Measurements from ENCODE around the gene NEK6. TPM values are rescaled to one million over a fixed set of nuclear protein-coding genes. Genes with fewer than 3 reads are reported as not detected.

The NEK6 gene
- total and polyA plus RNA-seq, 5 donors from 2014 or later, result 3.5 to 17.0 (median 3.7) TPM

DNA sequence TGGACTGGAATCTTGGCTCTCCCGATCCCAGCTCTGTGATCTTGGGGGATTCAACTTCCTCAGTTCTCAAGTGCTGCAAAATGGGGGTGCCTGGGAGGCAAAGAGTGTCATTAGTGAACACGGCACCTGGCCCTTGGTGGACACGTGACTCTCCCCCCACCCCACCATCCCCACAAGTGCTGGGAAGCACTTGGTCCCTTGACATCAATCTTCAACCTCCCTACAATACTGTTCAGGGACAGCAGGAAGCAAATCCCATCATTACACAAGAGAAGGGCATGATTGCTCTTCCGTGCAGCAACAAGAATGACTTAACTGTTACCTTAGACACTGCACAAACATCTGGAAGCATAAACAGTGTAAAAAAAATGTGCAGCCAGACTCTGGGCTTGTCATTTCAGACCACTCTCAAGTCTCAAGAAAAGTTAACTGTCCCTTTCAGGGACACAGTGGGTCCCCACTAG, 96.1 kb downstream of the NEK6 start:
- Mint-ChIP-seq H3K36me3 (peaks cover 45% of the 10 kb centered on the region), H3K4me1 (peaks cover 0 to 24% (median 16%) of the 10 kb centered on the region in 4 donors), H3K4me3 (no peak overlapping the region), H3K27me3 (no peaks in the 10 kb centered on the region), H3K9me3 (no peaks in the 10 kb centered on the region), H3K27ac (no peak overlapping the region)
- H3K4me1 ChIP-seq (ENCODE audit: control insufficient read depth, insufficient read depth, low read length, poor library complexity, severe bottlenecking), result peaks cover 7% of the 10 kb centered on the region
- DNase-seq, result no peak
- no peak overlapping the region for H3K4me3 ChIP-seq (ENCODE audit: low read depth, low read length)
- H3K27me3 ChIP-seq (ENCODE audit: control insufficient read depth, insufficient read depth, low read length), result no peaks in the 10 kb centered on the region
- ATAC-seq (ENCODE audit: low read depth in 2 of 2), result no peak
- no peaks in the 10 kb centered on the region for H3K9me3 ChIP-seq (ENCODE audit: control insufficient read depth in 2 of 2, low read length in 2 of 2)
- H3K27ac ChIP-seq (ENCODE audit: insufficient read depth, low read length, poor library complexity, severe bottlenecking), result no peak overlapping the region
- peaks cover 73% of the 10 kb centered on the region for H3K36me3 ChIP-seq (ENCODE audit: control insufficient read depth, insufficient read depth, low read length)

DNA sequence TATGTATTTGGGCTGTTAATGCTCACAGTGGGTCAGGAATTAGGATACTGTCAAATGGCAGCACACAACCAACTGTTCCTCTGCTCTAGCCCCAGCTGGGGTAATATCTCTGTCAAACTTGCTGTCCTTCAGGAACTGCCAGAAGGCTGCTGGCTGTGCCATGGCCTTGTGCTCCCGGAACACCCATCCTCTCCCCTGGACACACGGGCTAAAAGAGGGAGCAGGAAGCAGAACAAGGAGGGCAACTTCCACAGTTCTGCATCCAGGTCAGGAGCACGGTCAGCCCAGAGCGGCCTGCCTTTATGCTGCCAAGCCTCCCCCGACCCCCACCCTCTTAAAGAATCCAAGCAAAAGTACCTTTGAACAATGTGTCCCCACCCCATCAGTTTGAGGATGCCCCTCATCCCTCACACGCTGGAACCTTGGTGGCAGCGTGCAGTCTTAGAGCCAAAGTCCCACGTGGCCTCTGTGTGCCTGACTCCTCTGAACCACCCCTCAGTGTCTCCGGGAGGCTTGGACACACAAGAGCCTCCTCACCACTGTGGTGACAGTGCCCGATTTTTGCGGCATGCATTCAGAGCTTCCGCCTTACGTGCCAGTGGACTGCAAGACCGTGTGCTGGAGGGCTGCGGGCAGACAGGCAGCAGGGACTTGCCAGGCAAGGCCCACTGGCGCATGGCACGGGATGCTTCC, 96.7 kb downstream of the NEK6 start:
- DNase-seq, result no peak
- no peak overlapping the region for H3K4me3 ChIP-seq (ENCODE audit: low read depth, low read length)
- no peaks in the 10 kb centered on the region for H3K9me3 Mint-ChIP-seq
- peaks cover 45% of the 10 kb centered on the region for H3K36me3 Mint-ChIP-seq
- H3K36me3 ChIP-seq (ENCODE audit: control insufficient read depth, insufficient read depth, low read length), result peaks cover 67% of the 10 kb centered on the region
- no peak for ATAC-seq (ENCODE audit: low read depth in 2 of 2)
- no peaks in the 10 kb centered on the region for H3K27me3 Mint-ChIP-seq
- no peak overlapping the region for H3K4me3 Mint-ChIP-seq
- H3K27ac ChIP-seq (ENCODE audit: insufficient read depth, low read length, poor library complexity, severe bottlenecking), result no peak overlapping the region
- H3K27ac Mint-ChIP-seq, result no peak overlapping the region
- no peaks in the 10 kb centered on the region for H3K9me3 ChIP-seq (ENCODE audit: control insufficient read depth in 2 of 2, low read length in 2 of 2)
- no peaks in the 10 kb centered on the region for H3K27me3 ChIP-seq (ENCODE audit: control insufficient read depth, insufficient read depth, low read length)
- peaks cover 7% of the 10 kb centered on the region for H3K4me1 ChIP-seq (ENCODE audit: control insufficient read depth, insufficient read depth, low read length, poor library complexity, severe bottlenecking)
- peaks cover 0 to 29% (median 18%) of the 10 kb centered on the region in 4 donors for H3K4me1 Mint-ChIP-seq

DNA sequence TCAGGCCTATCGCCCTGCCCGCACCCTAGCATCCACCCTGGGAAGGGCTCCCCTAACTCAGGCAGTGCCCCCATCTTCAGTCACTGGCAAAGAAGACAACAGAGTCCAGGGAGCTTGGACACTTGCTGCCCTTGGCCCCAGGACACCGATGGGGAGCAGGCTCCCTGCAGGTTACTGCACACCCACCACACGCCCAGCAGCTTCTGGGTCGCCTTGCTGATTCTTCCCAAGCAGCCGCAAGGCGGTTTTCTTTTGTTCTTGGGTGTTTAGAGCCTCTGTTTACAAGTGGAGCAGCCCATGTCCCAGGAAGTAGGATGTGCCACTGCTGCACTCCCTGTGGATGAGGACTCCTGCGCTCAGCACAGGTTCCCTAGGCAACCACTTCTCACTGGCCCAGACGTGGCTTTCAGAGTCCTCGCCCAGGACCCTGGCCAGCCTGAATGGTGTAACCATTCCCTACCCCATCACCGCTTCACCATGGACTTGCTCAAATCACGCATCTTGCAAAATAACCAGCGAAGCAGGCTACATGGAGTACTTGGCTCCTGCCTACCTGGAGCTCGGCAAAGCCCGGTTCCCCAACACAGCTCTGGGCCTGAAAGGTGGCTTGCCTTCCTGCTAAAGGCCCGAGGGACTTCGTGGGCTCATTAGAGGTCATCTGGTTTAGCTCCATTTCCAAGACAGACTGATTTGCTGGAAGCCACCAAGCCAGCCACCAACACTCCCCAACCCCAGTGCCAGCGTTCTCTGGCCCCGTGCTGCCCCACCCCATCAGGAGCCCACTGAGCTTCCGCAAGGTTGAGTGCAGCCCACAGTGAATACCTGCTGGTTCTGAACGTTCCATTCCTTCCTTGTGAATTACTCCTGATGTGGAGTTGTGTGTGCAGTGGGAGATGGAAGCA, 97.5 kb downstream of the NEK6 start:
- H3K27me3 Mint-ChIP-seq, result no peaks in the 10 kb centered on the region
- H3K36me3 Mint-ChIP-seq, result peaks cover 45% of the 10 kb centered on the region
- H3K9me3 ChIP-seq (ENCODE audit: control insufficient read depth in 2 of 2, low read length in 2 of 2), result no peaks in the 10 kb centered on the region
- no peak for DNase-seq
- no peak overlapping the region for H3K4me3 Mint-ChIP-seq
- no peaks in the 10 kb centered on the region for H3K9me3 Mint-ChIP-seq
- no peak overlapping the region for H3K27ac Mint-ChIP-seq
- peaks cover 60% of the 10 kb centered on the region for H3K36me3 ChIP-seq (ENCODE audit: control insufficient read depth, insufficient read depth, low read length)
- H3K4me1 ChIP-seq (ENCODE audit: control insufficient read depth, insufficient read depth, low read length, poor library complexity, severe bottlenecking), result peaks cover 7% of the 10 kb centered on the region
- H3K27me3 ChIP-seq (ENCODE audit: control insufficient read depth, insufficient read depth, low read length), result no peaks in the 10 kb centered on the region
- no peak overlapping the region for H3K27ac ChIP-seq (ENCODE audit: insufficient read depth, low read length, poor library complexity, severe bottlenecking)
- no peak for ATAC-seq (ENCODE audit: low read depth in 2 of 2)
- H3K4me1 Mint-ChIP-seq, result peaks cover 5 to 35% (median 24%) of the 10 kb centered on the region in 4 donors
- H3K4me3 ChIP-seq (ENCODE audit: low read depth, low read length), result no peak overlapping the region

DNA sequence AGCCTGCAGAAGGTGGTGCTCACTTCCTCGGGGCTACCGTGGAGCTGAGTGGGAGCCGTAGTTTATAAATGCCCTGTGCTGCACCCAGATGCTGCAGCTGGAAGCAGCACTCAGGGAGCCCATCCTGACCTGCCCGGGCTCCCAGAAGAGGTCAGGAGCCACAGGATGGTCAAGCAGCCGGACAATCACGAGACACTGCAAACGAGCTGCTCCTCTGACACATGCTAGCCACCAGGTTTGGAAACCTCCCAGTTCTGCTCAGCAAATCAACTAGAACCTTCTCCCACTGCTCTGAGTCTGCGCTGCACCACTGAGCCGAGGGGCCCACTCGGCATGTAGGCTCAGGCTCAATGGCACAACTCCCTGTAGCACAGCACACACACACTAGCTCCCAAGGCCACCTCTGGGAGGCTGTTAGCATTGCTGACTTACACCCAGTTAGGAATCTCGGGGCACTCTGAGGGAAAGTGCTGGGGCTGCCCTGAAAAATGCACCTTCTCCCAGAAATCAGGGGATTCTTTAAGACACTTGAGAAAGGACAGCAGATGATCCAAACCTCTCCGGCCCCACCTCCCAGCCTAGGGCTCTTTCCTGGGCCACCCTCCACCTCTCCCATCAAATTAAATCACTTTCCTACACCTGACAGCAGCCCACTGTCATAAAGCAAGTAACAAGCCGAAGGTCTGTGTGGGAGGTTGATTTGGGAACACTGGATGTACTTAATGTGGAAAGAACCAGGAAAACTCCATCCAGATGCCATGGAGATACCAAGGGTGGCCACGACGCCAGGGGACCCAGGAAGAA, 98.4 kb downstream of the NEK6 start:
- Histone ChIP-seq H3K27me3 (ENCODE audit: control insufficient read depth, insufficient read depth, low read length) (no peaks in the 10 kb centered on the region), H3K4me3 (ENCODE audit: low read depth, low read length) (no peak overlapping the region), H3K9me3 (ENCODE audit: control insufficient read depth in 2 of 2, low read length in 2 of 2) (no peaks in the 10 kb centered on the region), H3K27ac (ENCODE audit: insufficient read depth, low read length, poor library complexity, severe bottlenecking) (no peak overlapping the region), H3K36me3 (ENCODE audit: control insufficient read depth, insufficient read depth, low read length) (peaks cover 53% of the 10 kb centered on the region), H3K4me1 (ENCODE audit: control insufficient read depth, insufficient read depth, low read length, poor library complexity, severe bottlenecking) (peaks cover 7% of the 10 kb centered on the region)
- H3K36me3 Mint-ChIP-seq, result peaks cover 38% of the 10 kb centered on the region
- no peak overlapping the region for H3K4me3 Mint-ChIP-seq
- H3K27ac Mint-ChIP-seq, result peak overlapping the region in 2 of 3 donors; percentile 55 to 78
- no peaks in the 10 kb centered on the region for H3K27me3 Mint-ChIP-seq
- H3K4me1 Mint-ChIP-seq, result peaks cover 5 to 44% (median 31%) of the 10 kb centered on the region in 4 donors
- DNase-seq (no peak), ATAC-seq (ENCODE audit: low read depth in 2 of 2) (no peak)
- H3K9me3 Mint-ChIP-seq, result no peaks in the 10 kb centered on the region

DNA sequence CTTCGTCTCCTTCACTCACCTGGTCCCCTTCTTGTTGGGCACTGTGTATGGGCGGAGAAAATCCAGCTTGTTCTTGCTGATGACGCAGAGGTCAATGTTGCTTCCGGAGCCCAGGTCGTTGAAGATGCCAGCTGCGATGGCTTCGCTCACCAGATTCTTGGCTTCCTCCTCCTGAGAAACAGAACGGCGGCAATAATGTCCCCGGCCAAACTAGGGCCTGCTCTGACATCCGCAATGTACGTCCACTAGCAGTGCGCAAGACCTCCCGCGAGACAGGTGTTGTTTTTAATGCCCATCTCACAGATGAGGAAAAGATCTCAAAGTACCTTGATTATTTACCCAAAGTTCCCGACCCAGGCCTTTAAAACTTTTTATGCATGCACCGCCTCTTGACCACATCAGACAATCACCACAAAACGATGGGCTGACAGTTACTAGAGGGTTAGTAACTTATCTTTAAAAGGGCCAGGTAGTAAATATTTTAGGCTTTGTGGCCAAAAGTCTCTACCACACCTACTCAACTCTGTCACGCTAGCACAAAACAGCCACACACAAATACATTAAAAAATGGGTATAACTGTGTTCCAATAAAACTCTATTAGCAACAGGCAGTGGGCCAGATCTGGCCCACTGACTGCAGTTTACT, 99.1 kb downstream of the NEK6 start:
- H3K9me3 ChIP-seq (ENCODE audit: control insufficient read depth in 2 of 2, low read length in 2 of 2), result no peaks in the 10 kb centered on the region
- peak in 1 of 3 donors; percentile 18 for DNase-seq
- H3K4me1 ChIP-seq (ENCODE audit: control insufficient read depth, insufficient read depth, low read length, poor library complexity, severe bottlenecking), result peaks cover 7% of the 10 kb centered on the region
- Mint-ChIP-seq H3K4me3 (no peak overlapping the region), H3K9me3 (no peaks in the 10 kb centered on the region), H3K27me3 (no peaks in the 10 kb centered on the region), H3K36me3 (peaks cover 30% of the 10 kb centered on the region), H3K27ac (peak overlapping the region in 2 of 3 donors; percentile 78 to 90), H3K4me1 (peaks cover 5 to 48% (median 34%) of the 10 kb centered on the region in 4 donors)
- H3K27ac ChIP-seq (ENCODE audit: insufficient read depth, low read length, poor library complexity, severe bottlenecking), result peak overlapping the region; percentile 17
- peaks cover 46% of the 10 kb centered on the region for H3K36me3 ChIP-seq (ENCODE audit: control insufficient read depth, insufficient read depth, low read length)
- no peak for ATAC-seq (ENCODE audit: low read depth in 2 of 2)
- no peaks in the 10 kb centered on the region for H3K27me3 ChIP-seq (ENCODE audit: control insufficient read depth, insufficient read depth, low read length)
- no peak overlapping the region for H3K4me3 ChIP-seq (ENCODE audit: low read depth, low read length)

DNA sequence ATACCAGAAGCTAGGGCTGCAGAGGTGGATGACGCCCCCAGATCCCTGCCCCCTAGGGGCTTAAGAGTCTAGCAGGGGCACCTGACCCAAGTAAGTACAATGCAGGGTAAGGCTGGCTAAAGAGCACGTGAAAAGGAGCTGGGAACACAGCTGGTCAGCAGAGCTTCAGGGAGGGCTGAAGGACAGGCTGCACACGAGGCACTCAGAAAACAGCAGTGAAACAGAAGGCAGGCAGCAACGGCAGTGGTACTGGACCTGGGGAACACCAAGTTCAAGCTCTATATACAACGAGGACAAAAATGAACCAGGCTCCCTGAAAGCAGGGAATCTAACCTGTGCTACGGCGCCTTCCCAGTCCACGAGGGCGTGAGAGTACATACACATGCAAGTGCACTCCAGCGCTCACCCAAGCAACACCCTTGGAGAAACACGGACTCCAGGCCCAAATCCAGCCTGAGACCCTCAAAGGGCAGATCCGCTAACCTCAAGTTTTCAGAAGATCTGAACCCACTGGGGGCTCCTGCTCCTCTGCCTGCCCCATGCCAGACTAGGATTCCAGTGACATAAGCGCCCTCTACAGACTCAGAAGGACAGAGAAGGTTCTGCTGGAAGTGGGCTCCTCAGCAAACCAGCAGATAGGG, 100.1 kb downstream of the NEK6 start:
- peaks cover 36% of the 10 kb centered on the region for H3K36me3 ChIP-seq (ENCODE audit: control insufficient read depth, insufficient read depth, low read length)
- H3K27ac Mint-ChIP-seq, result peak overlapping the region in 2 of 3 donors; percentile 78 to 90
- H3K4me3 Mint-ChIP-seq, result peak overlapping the region in 1 of 4 donors; percentile 13
- DNase-seq (peak in 1 of 3 donors; percentile 9), ATAC-seq (ENCODE audit: low read depth in 2 of 2) (no peak)
- peaks cover 5 to 52% (median 35%) of the 10 kb centered on the region in 4 donors for H3K4me1 Mint-ChIP-seq
- no peaks in the 10 kb centered on the region for H3K27me3 Mint-ChIP-seq
- H3K27ac ChIP-seq (ENCODE audit: insufficient read depth, low read length, poor library complexity, severe bottlenecking), result no peak overlapping the region
- no peaks in the 10 kb centered on the region for H3K27me3 ChIP-seq (ENCODE audit: control insufficient read depth, insufficient read depth, low read length)
- H3K4me1 ChIP-seq (ENCODE audit: control insufficient read depth, insufficient read depth, low read length, poor library complexity, severe bottlenecking), result peaks cover 7% of the 10 kb centered on the region
- no peaks in the 10 kb centered on the region for H3K9me3 Mint-ChIP-seq
- peaks cover 23% of the 10 kb centered on the region for H3K36me3 Mint-ChIP-seq
- no peaks in the 10 kb centered on the region for H3K9me3 ChIP-seq (ENCODE audit: control insufficient read depth in 2 of 2, low read length in 2 of 2)
- no peak overlapping the region for H3K4me3 ChIP-seq (ENCODE audit: low read depth, low read length)
